Muscle layer of duodenum (tissue), 2 donors: ENCODE results near the gene ZNF329.
"Not testable (repeated sequence)": the region's sequence is repeated elsewhere in the genome, so short reads cannot be mapped to it uniquely, and the experiment has no call there.

Experiments
- H3K27ac ChIP-seq: one replicate; pipeline ENCODE4 v1.7.0; 2013; ENCODE audit warnings: mild to moderate bottlenecking, low read length
- H3K27me3 ChIP-seq: one replicate; pipeline ENCODE4 v1.7.0; 2013; ENCODE audit warnings: low read depth, mild to moderate bottlenecking, control low read depth, low read length
- H3K36me3 ChIP-seq, 2 donors: one replicate each; pipeline ENCODE4 v1.7.0; 2013; ENCODE audit warnings: low read length in 2 of 2, control low read depth in 1 of 2, mild to moderate bottlenecking in 1 of 2; ENCODE audit not compliant: insufficient read depth in 2 of 2, control insufficient read depth in 1 of 2
- H3K4me1 ChIP-seq, 2 donors: one replicate each; pipeline ENCODE4 v1.7.0; 2013; ENCODE audit warnings: low read length in 2 of 2, mild to moderate bottlenecking in 2 of 2, control low read depth in 1 of 2, moderate library complexity in 1 of 2; ENCODE audit not compliant: insufficient read depth in 2 of 2, control insufficient read depth in 1 of 2
- H3K4me3 ChIP-seq, 2 donors: one replicate each; pipeline ENCODE4 v1.7.0; 2013; ENCODE audit warnings: low read length in 2 of 2, low read depth in 1 of 2, mild to moderate bottlenecking in 1 of 2
- H3K9me3 ChIP-seq, 2 donors: one replicate each; pipeline ENCODE4 v1.7.0; 2013; ENCODE audit warnings: low read length in 2 of 2, control low read depth in 1 of 2, mild to moderate bottlenecking in 1 of 2; ENCODE audit not compliant: control insufficient read depth in 1 of 2
- donor health status: healthy.

Gene ZNF329

GRCh38 chr19:58154679-58155648, 4.4 kb upstream of the ZNF329 start:
- Histone ChIP-seq H3K4me3 (peak overlapping the region; percentile 70 to 92), H3K27me3 (no peaks in the 10 kb centered on the region), H3K27ac (peak overlapping the region; percentile 61), H3K9me3 (peaks cover 0 to under 1% of the 10 kb centered on the region in 2 donors), H3K4me1 (peaks cover 0 to 16% of the 10 kb centered on the region in 2 donors), H3K36me3 (no peaks in the 10 kb centered on the region)

GRCh38 chr19:58154287-58154678, 3.7 kb upstream of the ZNF329 start:
- Histone ChIP-seq H3K9me3 (no peaks in the 10 kb centered on the region), H3K4me1 (peaks cover 0 to 23% of the 10 kb centered on the region in 2 donors), H3K36me3 (no peaks in the 10 kb centered on the region), H3K4me3 (peak overlapping the region; percentile 70 to 92), H3K27ac (peak overlapping the region; percentile 61), H3K27me3 (no peaks in the 10 kb centered on the region)

GRCh38 chr19:58153386-58153785, 2.8 kb upstream of the ZNF329 start:
- Histone ChIP-seq H3K27ac (no peak overlapping the region), H3K36me3 (no peaks in the 10 kb centered on the region), H3K4me1 (peaks cover 0 to 25% of the 10 kb centered on the region in 2 donors), H3K4me3 (peak overlapping the region in 1 of 2 donors; percentile 92), H3K9me3 (no peaks in the 10 kb centered on the region), H3K27me3 (no peaks in the 10 kb centered on the region)

- Histone ChIP-seq H3K4me1 (peaks cover 0 to 12% of the 10 kb centered on the region in 2 donors), H3K9me3 (peaks cover 9 to 22% of the 10 kb centered on the region in 2 donors), H3K36me3 (peaks cover 4 to 13% of the 10 kb centered on the region in 2 donors)
- H3K4me3 ChIP-seq, H3K27me3 ChIP-seq, H3K27ac ChIP-seq: not testable (repeated sequence)
These were observed 3.1 kb downstream of the ZNF329 start for GRCh38 chr19:58147475-58147874.

GRCh38 chr19:58145849-58146248, 4.7 kb downstream of the ZNF329 start:
- H3K4me3 ChIP-seq = peak overlapping the region; percentile 16 to 26
- peaks cover 0 to 12% of the 10 kb centered on the region in 2 donors for H3K4me1 ChIP-seq
- H3K27me3 ChIP-seq = no peaks in the 10 kb centered on the region
- H3K9me3 ChIP-seq = peaks cover 15 to 37% of the 10 kb centered on the region in 2 donors
- H3K27ac ChIP-seq = no peak overlapping the region
- H3K36me3 ChIP-seq = peaks cover 11 to 30% of the 10 kb centered on the region in 2 donors

GRCh38 chr19:58134244-58134643, 16.3 kb downstream of the ZNF329 start:
- no peaks in the 10 kb centered on the region for H3K4me1 ChIP-seq
- H3K36me3 ChIP-seq = peaks cover 30 to 98% of the 10 kb centered on the region in 2 donors
- peak overlapping the region; percentile 13 to 70 for H3K4me3 ChIP-seq
- H3K27ac ChIP-seq = no peak overlapping the region
- H3K9me3 ChIP-seq = peaks cover 71 to 97% of the 10 kb centered on the region in 2 donors
- no peaks in the 10 kb centered on the region for H3K27me3 ChIP-seq

GRCh38 chr19:58129284-58129683, 21.3 kb downstream of the ZNF329 start:
- H3K27me3 ChIP-seq = no peaks in the 10 kb centered on the region
- no peaks in the 10 kb centered on the region for H3K4me1 ChIP-seq
- H3K9me3 ChIP-seq = peaks cover 82 to 100% of the 10 kb centered on the region in 2 donors
- peaks cover 39 to 88% of the 10 kb centered on the region in 2 donors for H3K36me3 ChIP-seq
- no peak overlapping the region for H3K27ac ChIP-seq
- H3K4me3 ChIP-seq = peak overlapping the region; percentile 44 to 70

GRCh38 chr19:58128041-58128685, 22.4 kb downstream of the ZNF329 start:
- H3K4me1 ChIP-seq = no peaks in the 10 kb centered on the region
- peak overlapping the region; percentile 44 to 70 for H3K4me3 ChIP-seq
- H3K9me3 ChIP-seq = peaks cover 71 to 100% of the 10 kb centered on the region in 2 donors
- H3K27me3 ChIP-seq = no peaks in the 10 kb centered on the region
- no peak overlapping the region for H3K27ac ChIP-seq
- H3K36me3 ChIP-seq = peaks cover 28 to 77% of the 10 kb centered on the region in 2 donors

- Histone ChIP-seq H3K27ac (no peak overlapping the region), H3K4me3 (peak overlapping the region in 1 of 2 donors; percentile 70), H3K9me3 (peaks cover 51 to 97% of the 10 kb centered on the region in 2 donors), H3K4me1 (no peaks in the 10 kb centered on the region), H3K27me3 (no peaks in the 10 kb centered on the region), H3K36me3 (peaks cover 8 to 29% of the 10 kb centered on the region in 2 donors)
These were observed 27.2 kb downstream of the ZNF329 start for GRCh38 chr19:58123354-58123753.

GRCh38 chr19:58118979-58119733, 31.4 kb downstream of the ZNF329 start:
- Histone ChIP-seq H3K9me3 (peaks cover 35 to 92% of the 10 kb centered on the region in 2 donors), H3K4me3 (peak overlapping the region; percentile 28 to 57), H3K36me3 (peaks cover 0 to 13% of the 10 kb centered on the region in 2 donors), H3K27me3 (no peaks in the 10 kb centered on the region), H3K4me1 (no peaks in the 10 kb centered on the region), H3K27ac (no peak overlapping the region)
